ENCODE results near the gene PTPRG. TPM values are rescaled to one million over a fixed set of nuclear protein-coding genes. Genes with fewer than 3 reads are reported as not detected.

The PTPRG gene
- polyA plus RNA-seq, 3 donors = not detected

DNA sequence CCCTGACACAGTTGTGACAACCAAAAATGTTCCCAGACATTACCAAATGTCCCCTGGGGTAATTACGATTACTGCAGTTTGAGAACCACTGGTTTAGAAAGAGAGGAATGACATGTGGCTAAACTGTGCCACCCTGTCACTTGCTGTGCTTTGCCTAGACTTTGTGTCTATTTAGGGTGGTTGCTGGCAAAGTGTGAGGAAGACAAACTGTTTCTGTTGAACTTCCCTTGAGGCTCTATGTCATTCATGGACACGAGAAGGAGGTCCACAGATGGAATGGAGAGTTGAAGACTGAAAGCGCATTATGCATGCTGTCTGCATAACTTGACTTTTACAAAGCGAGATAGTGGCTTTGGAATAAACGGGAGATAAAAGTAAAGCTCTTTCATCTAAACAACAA is 495.3 kb downstream of the PTPRG start:
- Histone ChIP-seq H2AFZ (ENCODE audit: insufficient read depth, low read depth, low read length, poor library complexity, severe bottlenecking) (no peak overlapping the region), H3K4me3 (replicated peaks in 1 of 3; ENCODE audit: low read depth in 2 of 3, low read length in 3 of 3) (no peak overlapping the region), H4K20me1 (ENCODE audit: insufficient read depth, low read length) (no peaks in the 10 kb centered on the region), H3K27ac (ENCODE audit: low read depth in 1 of 2, low read length in 2 of 2) (no peak overlapping the region), H3K36me3 (replicated peaks in 1 of 2; ENCODE audit: control insufficient read depth in 1 of 2, insufficient read depth in 2 of 2, low read length in 2 of 2) (no peaks in the 10 kb centered on the region), H3K9ac (ENCODE audit: insufficient read depth, low read length, poor library complexity, severe bottlenecking) (no peak overlapping the region), H3K9me3 (replicated peaks in 1 of 2; ENCODE audit: control insufficient read depth in 1 of 2, insufficient read depth in 1 of 2, low read length in 2 of 2) (peaks cover 0 to under 1% of the 10 kb centered on the region in 2 donors), H3K4me1 (ENCODE audit: control insufficient read depth in 1 of 2, insufficient read depth in 2 of 2, low read length in 2 of 2) (no peaks in the 10 kb centered on the region), H3K27me3 (ENCODE audit: control insufficient read depth in 2 of 2, insufficient read depth in 2 of 2, low read length in 2 of 2) (no peaks in the 10 kb centered on the region), H3K79me2 (ENCODE audit: insufficient read depth, low read length) (no peaks in the 10 kb centered on the region), H3K4me2 (replicated peaks; ENCODE audit: extremely low read depth, low read length, poor library complexity, severe bottlenecking) (no peak overlapping the region)
- Mint-ChIP-seq H3K27me3 (ENCODE audit: low read depth in 3 of 3) (no peaks in the 10 kb centered on the region), H3K27ac (no peak overlapping the region), H3K4me1 (no peaks in the 10 kb centered on the region), H3K4me3 (no peak overlapping the region), H3K9me3 (peaks cover 0 to 4% (median 3%) of the 10 kb centered on the region in 7 donors), H3K36me3 (no peaks in the 10 kb centered on the region)
- WGBS (ENCODE audit: insufficient coverage) = 81% methylated on average over 2 of the region's 5 CpGs
- DNase-seq = no peak
- intact Hi-C loops (cut with micrococcal nuclease) = no loop called here
- TF ChIP-seq, protein P1, sequence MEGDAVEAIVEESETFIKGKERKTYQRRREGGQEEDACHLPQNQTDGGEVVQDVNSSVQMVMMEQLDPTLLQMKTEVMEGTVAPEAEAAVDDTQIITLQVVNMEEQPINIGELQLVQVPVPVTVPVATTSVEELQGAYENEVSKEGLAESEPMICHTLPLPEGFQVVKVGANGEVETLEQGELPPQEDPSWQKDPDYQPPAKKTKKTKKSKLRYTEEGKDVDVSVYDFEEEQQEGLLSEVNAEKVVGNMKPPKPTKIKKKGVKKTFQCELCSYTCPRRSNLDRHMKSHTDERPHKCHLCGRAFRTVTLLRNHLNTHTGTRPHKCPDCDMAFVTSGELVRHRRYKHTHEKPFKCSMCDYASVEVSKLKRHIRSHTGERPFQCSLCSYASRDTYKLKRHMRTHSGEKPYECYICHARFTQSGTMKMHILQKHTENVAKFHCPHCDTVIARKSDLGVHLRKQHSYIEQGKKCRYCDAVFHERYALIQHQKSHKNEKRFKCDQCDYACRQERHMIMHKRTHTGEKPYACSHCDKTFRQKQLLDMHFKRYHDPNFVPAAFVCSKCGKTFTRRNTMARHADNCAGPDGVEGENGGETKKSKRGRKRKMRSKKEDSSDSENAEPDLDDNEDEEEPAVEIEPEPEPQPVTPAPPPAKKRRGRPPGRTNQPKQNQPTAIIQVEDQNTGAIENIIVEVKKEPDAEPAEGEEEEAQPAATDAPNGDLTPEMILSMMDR (IDR thresholded peaks at IDR 0.05) = no peak

DNA sequence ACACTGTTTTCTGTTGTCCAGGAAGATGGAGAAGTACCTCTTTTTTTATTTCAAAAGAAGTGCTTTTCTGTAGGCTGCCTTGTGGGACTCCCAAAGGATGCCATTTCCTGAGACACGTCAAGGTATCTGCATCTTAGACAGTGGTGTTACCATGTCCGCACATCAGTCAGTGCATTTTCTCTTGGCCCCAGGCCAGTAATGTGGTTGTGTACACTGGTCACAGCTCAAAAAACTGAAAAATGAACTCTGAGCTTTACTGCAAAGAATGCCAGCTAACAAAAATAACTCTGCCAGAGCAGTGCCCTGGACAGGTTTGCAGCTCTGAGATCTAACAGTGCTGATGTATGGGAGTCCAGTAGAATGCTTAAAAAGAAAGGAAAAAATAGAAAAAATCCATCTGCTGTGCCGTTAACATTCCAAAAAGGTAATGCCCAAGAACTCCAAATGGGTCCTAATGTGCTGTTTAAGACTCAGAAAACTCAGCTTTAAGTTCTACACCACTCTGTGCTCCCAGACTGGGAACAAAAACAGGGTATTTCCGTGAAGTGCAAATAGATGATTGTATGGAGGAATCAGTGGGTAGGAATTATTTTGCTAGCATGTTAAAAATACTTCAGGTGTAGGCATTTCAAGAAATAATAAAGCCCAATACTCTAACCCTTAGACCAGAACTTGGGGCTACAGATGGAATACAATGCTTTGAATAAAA is 496.1 kb downstream of the PTPRG start:
- no peak overlapping the region for H2AFZ ChIP-seq (ENCODE audit: insufficient read depth, low read depth, low read length, poor library complexity, severe bottlenecking)
- H3K9me3 ChIP-seq (replicated peaks in 1 of 2; ENCODE audit: control insufficient read depth in 1 of 2, insufficient read depth in 1 of 2, low read length in 2 of 2) = peaks cover 0 to 2% of the 10 kb centered on the region in 2 donors
- Mint-ChIP-seq H3K27me3 (ENCODE audit: low read depth in 3 of 3) (no peaks in the 10 kb centered on the region), H3K9me3 (peaks cover 0 to 5% (median 3%) of the 10 kb centered on the region in 7 donors), H3K4me3 (no peak overlapping the region), H3K4me1 (no peaks in the 10 kb centered on the region), H3K27ac (no peak overlapping the region), H3K36me3 (no peaks in the 10 kb centered on the region)
- no peaks in the 10 kb centered on the region for H4K20me1 ChIP-seq (ENCODE audit: insufficient read depth, low read length)
- no peak overlapping the region for H3K4me3 ChIP-seq (replicated peaks in 1 of 3; ENCODE audit: low read depth in 2 of 3, low read length in 3 of 3)
- H3K79me2 ChIP-seq (ENCODE audit: insufficient read depth, low read length) = no peaks in the 10 kb centered on the region
- H3K4me1 ChIP-seq (ENCODE audit: control insufficient read depth in 1 of 2, insufficient read depth in 2 of 2, low read length in 2 of 2) = no peaks in the 10 kb centered on the region
- no peak overlapping the region for H3K27ac ChIP-seq (ENCODE audit: low read depth in 1 of 2, low read length in 2 of 2)
- no peaks in the 10 kb centered on the region for H3K27me3 ChIP-seq (ENCODE audit: control insufficient read depth in 2 of 2, insufficient read depth in 2 of 2, low read length in 2 of 2)
- no peak overlapping the region for H3K9ac ChIP-seq (ENCODE audit: insufficient read depth, low read length, poor library complexity, severe bottlenecking)
- intact Hi-C loops (cut with micrococcal nuclease) = no loop called here
- DNase-seq = no peak
- 100% methylated on average over 2 of the region's 4 CpGs for WGBS (ENCODE audit: insufficient coverage)
- H3K36me3 ChIP-seq (replicated peaks in 1 of 2; ENCODE audit: control insufficient read depth in 1 of 2, insufficient read depth in 2 of 2, low read length in 2 of 2) = no peaks in the 10 kb centered on the region
- H3K4me2 ChIP-seq (replicated peaks; ENCODE audit: extremely low read depth, low read length, poor library complexity, severe bottlenecking) = no peak overlapping the region
- TF ChIP-seq, protein P1 (IDR thresholded peaks at IDR 0.05) = no peak
